NCI-H510A (cell line): Measurements from ENCODE around the gene PDCD11.
A peak's percentile ranks its signal among the peaks of the same experiment; 100 is the strongest.
"Not testable (repeated sequence)": the region's sequence is repeated elsewhere in the genome, so short reads cannot be mapped to it uniquely, and the experiment has no call there.

Source experiments
- DNase-seq: peaks from one replicate; lab custom pipeline; 2025; lab: John Stamatoyannopoulos, UW

The PDCD11 gene

DNA sequence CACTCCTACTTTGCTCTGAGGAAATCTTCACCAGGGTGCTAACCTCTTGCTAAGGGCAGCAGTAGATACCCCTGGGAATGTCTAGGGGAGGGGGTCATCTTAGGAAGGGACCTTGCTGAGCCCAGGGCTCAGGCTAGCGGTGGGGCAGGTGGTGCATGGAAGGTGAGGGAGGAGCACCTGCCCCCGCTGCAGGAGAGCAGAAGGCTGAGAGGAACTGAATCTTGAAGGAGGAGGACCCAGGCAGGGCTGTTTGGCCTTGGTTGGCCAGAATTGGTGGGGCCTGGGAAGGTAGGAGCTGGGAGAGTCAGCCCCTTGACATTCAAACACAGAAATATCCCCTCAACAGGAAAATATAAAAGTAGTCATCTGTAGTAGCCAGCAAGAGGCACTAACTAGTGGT is 75.6 kb downstream of the PDCD11 start:
- DNase-seq: no peak

GRCh38 chr10:103473261-103473671 is 76.8 kb downstream of the PDCD11 start:
- DNase-seq: no peak

- no peak for DNase-seq
Observed at GRCh38 chr10:103474077-103474476, 77.7 kb downstream of the PDCD11 start.

- DNase-seq: no peak
Observed at GRCh38 chr10:103475437-103475836, 79.0 kb downstream of the PDCD11 start.

DNA sequence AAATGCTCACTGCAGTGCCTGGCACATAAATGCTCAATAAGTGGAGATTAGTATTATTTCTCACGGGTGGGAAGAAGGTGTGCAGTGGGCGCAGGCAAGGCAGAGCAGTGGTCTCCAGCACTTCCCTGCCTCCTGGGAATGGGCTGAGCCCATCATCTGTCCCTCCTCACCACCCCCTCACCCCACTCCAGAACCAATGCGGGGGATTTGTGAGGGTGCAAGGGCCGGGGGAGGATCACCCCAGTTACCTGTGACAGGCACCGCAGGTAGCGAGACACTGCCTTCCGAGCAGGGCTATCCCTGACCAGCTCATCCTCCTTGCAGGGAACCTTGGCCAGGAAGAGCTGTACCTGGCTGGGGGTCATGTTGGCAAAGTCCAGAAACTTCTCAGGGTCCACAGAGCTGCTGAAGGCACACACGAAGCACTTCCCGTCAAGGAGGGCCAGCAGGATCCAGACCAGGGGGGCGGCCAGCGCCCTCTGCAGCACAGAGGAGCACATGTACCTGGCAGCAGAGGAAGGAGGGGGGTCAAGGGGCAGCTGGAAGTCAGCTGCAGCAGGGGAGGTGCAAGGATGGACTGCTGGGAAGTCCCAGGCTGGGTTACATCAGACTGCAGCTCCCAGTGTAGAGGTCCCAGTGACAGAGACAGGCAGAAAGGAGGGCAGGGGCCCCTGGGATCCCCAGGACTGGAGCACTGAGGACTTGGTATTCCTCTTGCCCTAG is 79.8 kb downstream of the PDCD11 start:
- peak; percentile 77 for DNase-seq

GRCh38 chr10:103478671-103479070 is 82.2 kb downstream of the PDCD11 start:
- no peak for DNase-seq

DNA sequence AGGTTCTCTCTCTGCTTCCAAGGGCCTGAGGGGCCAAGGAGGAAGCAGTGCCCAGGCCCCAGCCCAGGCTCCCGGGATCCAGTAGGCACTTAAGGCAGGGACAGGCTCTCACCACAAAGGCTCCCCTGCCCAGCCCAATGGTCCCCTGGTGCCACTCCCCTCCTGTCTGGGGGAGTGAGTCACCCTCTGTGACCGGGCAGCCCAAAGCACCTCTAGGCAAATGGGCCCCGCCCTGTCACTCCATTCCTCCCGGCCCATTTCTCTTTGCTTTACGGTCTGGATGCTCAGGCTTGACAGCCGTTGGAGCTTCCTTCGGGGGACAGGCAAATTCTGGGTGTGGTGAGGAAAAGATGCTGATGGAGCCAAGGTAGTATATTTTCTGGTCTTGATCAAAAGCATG is 82.7 kb downstream of the PDCD11 start, which contains the start of gene CALHM3:
TSS of gene CALHM3 (minus strand) at position 106 of the 400 bp plus-strand sequence. CDS start 208 bp downstream, outside the sequence.
- DNase-seq: no peak

DNA sequence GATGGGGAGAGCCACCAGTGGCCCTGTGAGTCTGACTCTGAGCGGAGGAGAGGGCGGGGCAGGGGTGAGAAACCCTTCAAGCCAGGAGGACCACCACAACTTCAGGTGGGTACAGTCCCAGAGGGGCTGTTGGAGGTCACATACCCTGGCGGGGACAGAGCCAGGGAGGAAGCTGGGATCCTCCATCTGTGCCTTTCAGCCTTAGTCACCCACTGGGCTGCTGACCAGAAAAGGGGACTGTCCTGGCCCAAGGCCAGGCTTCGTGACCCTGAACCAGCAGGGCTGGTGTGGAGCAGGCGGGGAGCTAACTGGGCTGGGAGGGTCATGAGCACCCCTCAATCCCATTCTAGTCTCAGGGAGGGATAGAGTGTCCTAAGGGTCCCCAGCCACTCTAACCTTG is 84.1 kb downstream of the PDCD11 start:
- DNase-seq: no peak

DNA sequence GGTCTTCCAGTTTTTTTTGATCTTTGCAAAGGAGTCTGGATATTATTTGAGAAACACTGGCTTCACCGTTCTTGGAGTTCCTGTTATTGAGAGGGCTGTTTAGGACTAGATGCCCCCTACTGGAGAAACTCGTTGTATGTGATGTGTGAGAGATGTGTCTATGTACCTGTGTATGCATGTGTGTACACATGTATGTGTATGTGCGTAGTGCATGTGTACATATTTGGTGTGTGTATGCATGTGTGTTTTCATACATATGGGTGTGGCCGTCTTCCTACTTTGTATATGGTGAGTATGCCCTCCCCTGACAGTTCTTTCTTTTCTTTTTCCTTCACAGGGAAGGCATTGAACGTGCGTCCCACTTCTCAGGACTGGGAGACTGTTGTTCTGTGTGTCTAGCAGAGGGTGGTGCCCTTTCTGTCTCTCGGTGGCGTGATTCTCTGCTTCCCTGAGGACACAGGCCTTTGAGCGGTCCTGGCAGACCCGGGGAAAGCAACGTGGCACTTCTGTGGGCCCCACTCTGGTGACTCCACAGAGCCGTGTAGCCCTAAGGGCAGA is 85.6 kb downstream of the PDCD11 start:
- DNase-seq: peak; percentile 24

DNA sequence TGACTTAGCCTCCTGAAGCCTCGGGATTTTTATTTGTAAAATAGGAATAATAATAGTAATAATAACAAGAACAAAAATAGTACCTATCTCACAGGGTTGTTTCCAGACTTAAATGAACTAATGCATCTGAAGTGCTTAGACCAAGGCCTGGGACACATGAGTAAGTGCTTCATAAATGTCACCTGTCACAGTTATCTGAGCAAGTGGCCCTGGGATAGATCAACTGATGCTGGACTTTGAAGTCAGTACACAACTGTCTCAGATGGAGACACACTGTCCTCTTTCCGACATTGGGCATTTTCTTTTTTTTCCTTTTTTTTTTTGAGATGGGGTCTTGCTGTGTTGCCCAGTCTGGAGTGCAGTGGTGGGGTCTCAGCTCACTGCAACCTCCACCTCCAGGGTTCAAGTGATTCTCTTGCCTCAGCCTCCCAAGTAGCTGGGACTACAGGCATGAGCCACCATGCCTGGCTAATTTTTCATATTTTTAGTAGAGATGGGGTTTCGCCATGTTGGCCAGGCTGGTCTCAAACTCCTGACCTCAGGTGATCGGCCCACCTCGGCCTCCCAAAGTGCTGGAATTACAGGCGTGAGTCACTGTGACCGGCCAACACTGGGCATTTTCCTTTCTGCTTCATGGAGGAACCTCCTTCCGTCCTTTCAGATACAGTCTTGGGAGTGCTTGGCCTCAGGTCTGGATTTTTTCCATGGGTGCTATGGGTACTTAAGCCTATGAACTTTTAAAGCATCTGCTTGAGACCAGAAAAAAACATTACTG is 90.4 kb downstream of the PDCD11 start:
- not testable (repeated sequence) for DNase-seq

DNA sequence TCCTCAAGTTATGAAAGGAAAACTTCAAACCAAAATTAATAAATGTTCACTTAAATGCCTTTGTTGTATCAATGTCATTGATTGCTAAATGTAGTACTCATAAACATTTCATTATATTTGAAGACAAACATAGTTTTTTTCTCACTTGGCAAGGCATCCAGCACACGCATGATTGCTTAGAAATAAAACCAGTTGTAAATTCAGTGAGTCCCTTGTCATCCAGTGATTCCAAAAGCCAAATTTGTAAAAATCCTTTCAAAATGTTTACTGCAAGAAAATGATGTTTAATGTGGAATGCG is 90.9 kb downstream of the PDCD11 start:
- DNase-seq: no peak

GRCh38 chr10:103490986-103491314 is 94.5 kb downstream of the PDCD11 start:
- no peak for DNase-seq

GRCh38 chr10:103491729-103492364 is 95.4 kb downstream of the PDCD11 start:
- DNase-seq: peak; percentile 69

GRCh38 chr10:103492655-103493261 is 96.3 kb downstream of the PDCD11 start:
- DNase-seq: no peak

DNA sequence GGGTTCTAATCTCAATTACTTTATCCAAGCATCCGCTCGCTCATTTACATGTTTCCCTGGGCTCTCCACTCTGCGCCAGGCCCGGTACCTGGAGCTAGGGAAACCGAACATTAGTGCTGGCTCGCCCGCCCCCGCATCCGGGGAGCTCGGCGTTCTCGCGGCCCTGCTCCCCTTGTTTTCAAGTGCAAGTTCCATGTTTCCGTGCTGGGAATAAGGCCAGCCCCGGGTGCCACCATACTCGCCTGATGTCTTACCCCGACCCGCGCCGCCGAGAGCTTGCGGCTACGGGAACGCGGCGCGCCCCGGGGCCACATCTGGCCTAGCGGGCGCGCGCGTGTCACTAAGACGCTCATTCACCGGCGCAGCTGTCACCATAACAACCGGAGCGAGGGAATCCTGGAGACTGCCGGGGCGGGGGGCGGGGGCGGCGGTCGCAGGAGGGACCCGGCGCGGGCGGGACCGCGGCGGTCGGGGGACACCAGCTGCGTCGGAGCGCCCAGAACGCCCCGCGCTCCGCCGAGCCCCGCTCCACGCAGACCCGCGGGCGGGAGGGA is 97.0 kb downstream of the PDCD11 start, which contains the start of gene NEURL1:
TSS of gene NEURL1 (plus strand) at position 344 of the 554 bp plus-strand sequence. CDS start 683 bp downstream, outside the sequence.
- DNase-seq: peak; percentile 89

GRCh38 chr10:103493916-103494877 is 97.8 kb downstream of the PDCD11 start:
- DNase-seq: peak; percentile 28

GRCh38 chr10:103495321-103495720 is 98.9 kb downstream of the PDCD11 start:
- no peak for DNase-seq
